Calu3 (cell line): ENCODE measurements around the gene LGI1. TPM values are rescaled to one million over a fixed set of nuclear protein-coding genes. Genes with fewer than 3 reads are reported as not detected.

Experiments
- BruUV-seq: library from RNA; stranded (reverse); fragments of 400-500 nt; replicated peaks from 2 replicates; lab custom pipeline; 2021; lab: Mats Ljungman, UMichigan
- CTCF ChIA-PET: fragments of 300-600 bp; sonication (Branson Sonifier 250); formaldehyde crosslinking; loops from one replicate; lab custom pipeline; 2022; ENCODE audit warnings: antibody characterized with exemption; lab: Charles Lee
- DNase-seq: peaks from one replicate; pipeline ENCODE4 v3.0.0; 2022
- H3K27ac Mint-ChIP-seq: one replicate; pipeline ENCODE4 v1.8.0; 2022; ENCODE audit warnings: mixed read lengths; ENCODE audit not compliant: unreplicated experiment
- H3K27me3 Mint-ChIP-seq: one replicate; pipeline ENCODE4 v1.8.0; 2022; ENCODE audit warnings: mixed read lengths; ENCODE audit not compliant: unreplicated experiment
- H3K36me3 Mint-ChIP-seq: one replicate; pipeline ENCODE4 v1.8.0; 2022; ENCODE audit warnings: mild to moderate bottlenecking, moderate library complexity, mixed read lengths; ENCODE audit not compliant: insufficient read depth, unreplicated experiment
- H3K4me1 Mint-ChIP-seq: one replicate; pipeline ENCODE4 v1.8.0; 2022; ENCODE audit warnings: mild to moderate bottlenecking, low read depth, mixed read lengths; ENCODE audit not compliant: unreplicated experiment
- H3K4me3 Mint-ChIP-seq: one replicate; pipeline ENCODE4 v1.8.0; 2022; ENCODE audit warnings: mild to moderate bottlenecking, low read depth, moderate library complexity, mixed read lengths; ENCODE audit not compliant: unreplicated experiment
- H3K9me3 Mint-ChIP-seq: one replicate; pipeline ENCODE4 v1.8.0; 2022; ENCODE audit warnings: low read depth, mixed read lengths; ENCODE audit not compliant: unreplicated experiment
- CTCF ChIP-seq: fragments of 200-600 bp; IDR thresholded peaks from one replicate; pipeline ENCODE4 v1.8.0; 2022; ENCODE audit warnings: antibody characterized with exemption; ENCODE audit not compliant: unreplicated experiment
- intact Hi-C: fragments of 100-400 bp; cut with micrococcal nuclease; formaldehyde crosslinking; loops from one replicate; pipeline ENCODE4 v1.10.0; 2022; ENCODE audit not compliant: unreplicated experiment
- total RNA-seq: library from RNA; stranded (reverse); gene quantifications from 2 replicates; pipeline ENCODE4 v1.2.3, GENCODE V29; 2022

The LGI1 gene
- total RNA-seq, 1 experiment from 2014 or later: not detected

GRCh38 chr10:93715345-93715744 lies 42.4 kb upstream of the LGI1 start:
- Mint-ChIP-seq H3K27ac (no peak overlapping the region), H3K27me3 (peaks cover 44% of the 10 kb centered on the region), H3K36me3 (no peaks in the 10 kb centered on the region), H3K4me3 (no peak overlapping the region), H3K4me1 (no peaks in the 10 kb centered on the region), H3K9me3 (no peaks in the 10 kb centered on the region)
- CTCF ChIA-PET: no interaction called here
- no peak for TF ChIP-seq CTCF
- intact Hi-C loops: no loop called here
- DNase-seq: no peak
- BruUV-seq: no TSS peak

- no peak for TF ChIP-seq CTCF
- Mint-ChIP-seq H3K4me3 (no peak overlapping the region), H3K36me3 (no peaks in the 10 kb centered on the region), H3K27me3 (peaks cover 55% of the 10 kb centered on the region), H3K4me1 (no peaks in the 10 kb centered on the region), H3K9me3 (no peaks in the 10 kb centered on the region), H3K27ac (no peak overlapping the region)
- CTCF ChIA-PET: no interaction called here
- no peak for DNase-seq
- intact Hi-C loops: no loop called here
- BruUV-seq: no TSS peak
These were observed 41.0 kb upstream of the LGI1 start for GRCh38 chr10:93716766-93717165.

DNA sequence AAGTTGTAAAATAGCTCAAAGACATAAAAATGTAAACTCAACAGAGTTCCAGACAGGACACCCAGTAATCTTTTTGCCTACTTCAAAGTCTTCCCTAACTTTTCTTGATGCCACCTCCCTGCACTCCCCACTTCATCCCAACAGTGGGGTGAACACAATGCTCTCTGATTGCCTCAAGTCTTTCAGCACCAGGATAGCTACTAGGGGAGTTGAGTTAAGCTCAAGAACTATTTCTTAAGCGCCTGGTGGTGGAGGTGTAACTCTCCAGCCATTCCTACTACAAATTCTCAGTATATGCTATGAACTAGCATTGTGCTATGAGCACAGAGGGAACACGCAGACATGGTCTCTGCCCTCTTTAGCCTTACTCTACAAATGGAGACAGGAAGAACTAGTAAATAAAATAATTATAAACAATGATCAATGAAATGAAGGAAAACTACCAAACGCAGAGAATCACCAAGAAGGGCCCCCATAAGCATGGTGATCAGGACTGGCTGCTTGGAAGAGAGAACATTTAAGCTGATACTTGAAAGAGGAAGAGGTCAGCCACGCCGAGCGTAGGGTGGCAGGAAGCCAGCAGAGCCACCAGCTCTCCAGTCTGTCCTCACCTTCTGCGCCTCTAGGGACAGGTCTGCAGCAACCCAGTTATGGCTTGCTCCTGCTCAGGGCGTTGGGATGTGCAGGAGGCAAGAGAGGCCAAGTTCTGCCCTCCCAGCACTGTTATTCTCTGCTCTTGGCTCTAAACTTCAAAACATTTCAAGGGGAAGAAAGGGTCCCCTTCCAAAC lies 38.6 kb upstream of the LGI1 start:
- no peaks in the 10 kb centered on the region for H3K4me1 Mint-ChIP-seq
- no peak for TF ChIP-seq CTCF
- intact Hi-C loops: no loop called here
- H3K27ac Mint-ChIP-seq: no peak overlapping the region
- peaks cover 43% of the 10 kb centered on the region for H3K27me3 Mint-ChIP-seq
- no TSS peak for BruUV-seq
- no peak overlapping the region for H3K4me3 Mint-ChIP-seq
- CTCF ChIA-PET: no interaction called here
- no peak for DNase-seq
- no peaks in the 10 kb centered on the region for H3K9me3 Mint-ChIP-seq
- no peaks in the 10 kb centered on the region for H3K36me3 Mint-ChIP-seq

GRCh38 chr10:93719901-93720300 lies 37.8 kb upstream of the LGI1 start:
- no peaks in the 10 kb centered on the region for H3K9me3 Mint-ChIP-seq
- H3K27me3 Mint-ChIP-seq: peaks cover 50% of the 10 kb centered on the region
- no peak for DNase-seq
- H3K27ac Mint-ChIP-seq: no peak overlapping the region
- no TSS peak for BruUV-seq
- H3K36me3 Mint-ChIP-seq: no peaks in the 10 kb centered on the region
- H3K4me1 Mint-ChIP-seq: no peaks in the 10 kb centered on the region
- intact Hi-C loops: no loop called here
- no peak for TF ChIP-seq CTCF
- H3K4me3 Mint-ChIP-seq: no peak overlapping the region
- CTCF ChIA-PET: no interaction called here
